H1 (cell line): Measurements from ENCODE around the gene RASGRF1. TPM values are rescaled to one million over a fixed set of nuclear protein-coding genes. Genes with fewer than 3 reads are reported as not detected.

Experiments used
- CTCF ChIA-PET: fragments of 300-600 bp; sonication (Branson Sonifier 250); formaldehyde crosslinking; loops from one replicate; lab custom pipeline; 2021; ENCODE audit not compliant: partially characterized antibody; lab: Charles Lee
- POLR2A ChIA-PET: fragments of 300-600 bp; sonication (Branson Sonifier 250); formaldehyde crosslinking; loops from one replicate; lab custom pipeline; 2021; ENCODE audit warnings: inconsistent platforms; ENCODE audit not compliant: partially characterized antibody; lab: Charles Lee
- DNase-seq, 2 experiments: peaks; one replicate each; pipeline versions ENCODE4 v3.0.0 to v3.0.0-alpha.2; 2010 to 2022; ENCODE audit warnings: low spot score in 2 of 2, low read depth in 1 of 2, mixed read lengths in 1 of 2
- FAIRE-seq: peaks from 2 replicates; lab custom pipeline; 2011; peaks lifted over from hg19 to GRCh38; lab: Jason Lieb, UNC
- H2AFZ ChIP-seq: 2 replicates; pipeline ENCODE4 v1.8.1; 2012; ENCODE audit warnings: low read length, inconsistent platforms
- H2AK5ac ChIP-seq: 2 replicates; pipeline ENCODE4 v1.6.1; 2013; ENCODE audit warnings: low read depth, low read length
- H2BK120ac ChIP-seq: replicated peaks from 2 replicates; pipeline ENCODE3; 2013; ENCODE audit warnings: low read depth, low read length, inconsistent platforms
- H2BK12ac ChIP-seq: 2 replicates; pipeline ENCODE4 v1.6.1; 2013; ENCODE audit warnings: low read depth, low read length
- H2BK15ac ChIP-seq: 2 replicates; pipeline ENCODE4 v1.6.1; 2013; ENCODE audit warnings: low read length
- H2BK20ac ChIP-seq: 2 replicates; pipeline ENCODE4 v1.6.1; 2013; ENCODE audit warnings: low read length
- H2BK5ac ChIP-seq: 2 replicates; pipeline ENCODE4 v1.6.1; 2013; ENCODE audit warnings: low read depth, low read length
- H3K14ac ChIP-seq: 2 replicates; pipeline ENCODE4 v1.6.1; 2013; ENCODE audit warnings: inconsistent platforms; ENCODE audit not compliant: insufficient read length
- H3K18ac ChIP-seq: 2 replicates; pipeline ENCODE4 v1.6.1; 2013; ENCODE audit warnings: low read length; ENCODE audit errors: extremely low read depth
- H3K23ac ChIP-seq: 2 replicates; pipeline ENCODE4 v1.6.1; 2013; ENCODE audit warnings: inconsistent platforms; ENCODE audit not compliant: insufficient read length
- H3K23me2 ChIP-seq: 2 replicates; pipeline ENCODE4 v1.6.1; 2013; ENCODE audit warnings: low read depth, low read length
- H3K27ac ChIP-seq: 2 replicates; pipeline ENCODE4 v1.6.1; 2011; ENCODE audit warnings: low read depth, low read length, inconsistent platforms
- H3K27me3 ChIP-seq, 4 experiments: replicated peaks in 1 of 4; 1 replicate in 1 of 4; 2 replicates in 3 of 4; pipeline versions ENCODE4 v1.6.1 to v1.8.1; 2011 to 2013; ENCODE audit warnings: low read length in 3 of 4, mild to moderate bottlenecking in 3 of 4, inconsistent platforms in 2 of 4, mixed read lengths in 2 of 4, moderate library complexity in 1 of 4; ENCODE audit not compliant: control insufficient read depth in 3 of 4, insufficient read depth in 3 of 4; ENCODE audit errors: extremely low read depth in 1 of 4
- H3K36me3 ChIP-seq, 4 experiments: 2 replicates each; pipeline versions ENCODE4 v1.6.1 to v1.8.1; 2011 to 2013; ENCODE audit warnings: mild to moderate bottlenecking in 4 of 4, low read length in 3 of 4, moderate library complexity in 2 of 4, control low read depth in 1 of 4, inconsistent platforms in 1 of 4; ENCODE audit not compliant: insufficient read depth in 4 of 4, control insufficient read depth in 2 of 4
- H3K4ac ChIP-seq: replicated peaks from 2 replicates; pipeline ENCODE3; 2013; ENCODE audit warnings: low read length, low read depth, mixed read lengths, inconsistent platforms; ENCODE audit not compliant: insufficient read length
- H3K4me1 ChIP-seq, 4 experiments: replicated peaks in 1 of 4; 1 replicate in 1 of 4; 2 replicates in 3 of 4; pipeline versions ENCODE4 v1.6.1 to v1.8.1; 2011 to 2013; ENCODE audit warnings: low read length in 3 of 4, inconsistent platforms in 2 of 4, mixed read lengths in 1 of 4; ENCODE audit not compliant: insufficient read depth in 4 of 4, control insufficient read depth in 3 of 4
- H3K4me2 ChIP-seq, 2 experiments: 2 replicates each; pipeline versions ENCODE4 v1.6.1 to v1.8.1; 2011 to 2013; ENCODE audit warnings: low read depth in 2 of 2, low read length in 2 of 2, control low read depth in 1 of 2, inconsistent platforms in 1 of 2, mild to moderate bottlenecking in 1 of 2; ENCODE audit not compliant: insufficient read depth in 1 of 2
- H3K4me3 ChIP-seq, 4 experiments: fragments of 200-600, 300-600 bp in 1 of 4; sonication (generic), shearing (Covaris generic), sonication (Bioruptor Twin) in 1 of 4; 2 replicates each; pipeline versions ENCODE4 v1.5.1 to v1.8.1; 2011 to 2016; ENCODE audit warnings: low read length in 4 of 4, low read depth in 3 of 4, control low read depth in 2 of 4, inconsistent platforms in 2 of 4, mild to moderate bottlenecking in 2 of 4, mixed read lengths in 1 of 4, moderate library complexity in 1 of 4; ENCODE audit not compliant: insufficient read depth in 2 of 4; ENCODE audit errors: extremely low read depth in 1 of 4
- H3K56ac ChIP-seq: replicated peaks from 2 replicates; pipeline ENCODE3; 2013; ENCODE audit warnings: low read depth, mild to moderate bottlenecking, mixed read lengths, low read length, inconsistent platforms; ENCODE audit not compliant: insufficient read length
- H3K79me1 ChIP-seq: 2 replicates; pipeline ENCODE4 v1.6.1; 2013; ENCODE audit warnings: low read depth, low read length, control low read depth
- H3K79me2 ChIP-seq, 2 experiments: 2 replicates each; pipeline versions ENCODE4 v1.6.1 to v1.8.1; 2012 to 2013; ENCODE audit warnings: low read length in 2 of 2, mild to moderate bottlenecking in 2 of 2, inconsistent platforms in 1 of 2; ENCODE audit not compliant: insufficient read depth in 2 of 2, control insufficient read depth in 1 of 2
- H3K9ac ChIP-seq, 4 experiments: replicated peaks in 1 of 4; 1 replicate in 1 of 4; 2 replicates in 3 of 4; pipeline versions ENCODE4 v1.6.1 to v1.8.1; 2011 to 2013; ENCODE audit warnings: low read depth in 3 of 4, low read length in 3 of 4, control low read depth in 2 of 4, mild to moderate bottlenecking in 2 of 4, moderate library complexity in 2 of 4, inconsistent platforms in 1 of 4; ENCODE audit errors: extremely low read depth in 1 of 4
- H3K9me3 ChIP-seq, 2 experiments: 2 replicates each; pipeline versions ENCODE4 v1.6.1 to v1.8.1; 2012 to 2013; ENCODE audit warnings: mild to moderate bottlenecking in 2 of 2, moderate library complexity in 2 of 2, control low read depth in 1 of 2, inconsistent platforms in 1 of 2, low read depth in 1 of 2, low read length in 1 of 2, mixed read lengths in 1 of 2; ENCODE audit not compliant: insufficient read depth in 2 of 2
- H4K20me1 ChIP-seq, 2 experiments: replicated peaks in 1 of 2; 2 replicates each; pipeline versions ENCODE3 to v1.8.1; 2011 to 2013; ENCODE audit warnings: inconsistent platforms in 2 of 2, low read length in 2 of 2, mild to moderate bottlenecking in 1 of 2; ENCODE audit not compliant: insufficient read depth in 2 of 2, control insufficient read depth in 1 of 2
- H4K5ac ChIP-seq: 2 replicates; pipeline ENCODE4 v1.6.1; 2013; ENCODE audit warnings: low read length, low read depth, mixed read lengths, inconsistent platforms; ENCODE audit not compliant: insufficient read length
- H4K8ac ChIP-seq: 2 replicates; pipeline ENCODE4 v1.8.0; 2013; ENCODE audit warnings: mild to moderate bottlenecking, moderate library complexity, low read length, inconsistent platforms; ENCODE audit not compliant: insufficient read depth; ENCODE audit errors: extremely low read depth
- H4K91ac ChIP-seq: replicated peaks from 2 replicates; pipeline ENCODE3; 2013; ENCODE audit warnings: low read length, mixed read lengths, inconsistent platforms; ENCODE audit not compliant: insufficient read length
- KDM1A ChIP-seq: fragments of 200-600, 300-600 bp; sonication (generic); IDR thresholded peaks from 2 replicates; pipeline ENCODE4 v1.7.1; 2016; ENCODE audit warnings: mild to moderate bottlenecking, low read length, borderline replicate concordance
- SP2 ChIP-seq: IDR thresholded peaks from 2 replicates; pipeline ENCODE4 v1.6.1; 2012; ENCODE audit warnings: mild to moderate bottlenecking, low read length, inconsistent platforms
- WGBS, 2 experiments: shearing (Covaris generic) in 1 of 2; methylation state at CpG; one replicate each; pipeline versions ENCODE4 v1.1.6 to v1.1.7; 2013 to 2015; ENCODE audit warnings: low lambda C conversion rate in 2 of 2, mixed read lengths in 2 of 2, inconsistent platforms in 1 of 2, low coverage in 1 of 2, missing lambda C conversion rate in 1 of 2; ENCODE audit not compliant: insufficient replicate concordance in 2 of 2, insufficient coverage in 1 of 2, insufficient read length in 1 of 2; ENCODE audit errors: extremely low coverage in 1 of 2, missing lambda C conversion rate in 1 of 2; 5-methylcytosine and 5-hydroxymethylcytosine counted together
- polyA plus RNA-seq, 7 experiments: library from polyadenylated mRNA; depleted of rRNA in 3 of 7; stranded (reverse) in 5 of 7; unstranded in 2 of 7; fragments of >200 nt in 5 of 7; fragments of 200-250 nt in 2 of 7; gene quantifications; 1 replicate in 5 of 7; 2 replicates in 1 of 7; 4 replicates in 1 of 7; pipeline versions ENCODE4 v1.2.1 to v1.2.3, GENCODE V29; 2011 to 2013; ENCODE audit warnings: missing spikeins in 2 of 7, mixed read lengths in 2 of 7
- total RNA-seq: library from RNA; stranded (reverse); fragmentation: NEBNext Ultra II Directional; extraction: Animal tissue kit (Norgen Biotek cat#: 25700); gene quantifications from 2 replicates; pipeline ENCODE4 v1.2.1, GENCODE V29; 2021

The RASGRF1 gene
- total and polyA plus RNA-seq, 2 of the 8 experiments (the other 6 are each of a cell fraction or from before 2014, with no cell fraction given), result 0.42 to 0.67 TPM

DNA sequence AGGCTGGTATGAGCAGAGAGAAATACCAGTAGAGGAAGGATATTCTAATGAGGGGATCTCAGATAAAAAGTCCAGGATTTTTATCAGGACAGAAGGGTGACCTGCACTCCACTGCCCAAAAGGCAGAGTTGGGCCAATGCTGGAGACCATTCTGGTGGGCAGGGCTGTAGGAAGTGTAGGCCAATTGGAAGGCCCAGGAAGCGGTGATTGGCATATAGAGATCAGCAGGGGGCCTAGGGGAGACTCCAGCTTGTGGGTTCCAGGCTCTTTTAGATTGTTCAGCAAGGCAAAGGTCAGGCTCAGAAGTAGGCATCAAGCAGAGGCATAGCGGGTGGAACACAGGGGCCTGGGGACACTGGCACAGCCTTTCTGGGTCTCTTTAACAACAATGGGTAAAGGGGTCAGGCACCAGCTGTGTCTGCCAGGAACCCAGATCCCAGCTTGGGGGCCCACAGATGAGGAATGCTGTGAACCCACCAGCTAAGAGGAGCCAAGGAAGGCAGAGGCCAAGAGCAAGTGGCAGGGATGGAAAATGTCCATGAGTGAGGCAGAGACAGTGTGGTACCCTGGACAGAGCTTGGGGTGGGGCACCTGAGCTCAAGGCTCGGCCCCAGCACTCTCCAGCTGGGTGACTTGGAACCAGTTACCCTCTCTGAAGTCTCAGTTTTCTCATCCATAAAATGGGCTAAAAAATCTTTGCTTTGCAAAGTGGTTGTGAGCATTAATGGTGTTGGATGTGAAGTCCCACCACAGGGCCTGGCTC lies 27.0 kb upstream of the RASGRF1 start:
- FAIRE-seq, result no peak
- Histone ChIP-seq H4K8ac (no peak overlapping the region), H3K27me3 (no peaks in the 10 kb centered on the region; a peak in 1 of 7 replicates), H4K20me1 (no peaks in the 10 kb centered on the region), H3K9me3 (no peaks in the 10 kb centered on the region), H3K4me2 (no peak overlapping the region), H2AK5ac (no peak overlapping the region), H4K91ac (no peak overlapping the region), H3K23me2 (no peaks in the 10 kb centered on the region), H3K23ac (no peak overlapping the region), H3K79me1 (no peaks in the 10 kb centered on the region), H3K9ac (no peak overlapping the region), H3K14ac (no peak overlapping the region), H2BK20ac (no peak overlapping the region), H3K27ac (no peak overlapping the region), H2BK120ac (no peak overlapping the region), H2AFZ (no peak overlapping the region), H3K4me3 (no peak overlapping the region), H2BK12ac (no peak overlapping the region), H3K79me2 (no peaks in the 10 kb centered on the region), H2BK5ac (no peak overlapping the region), H3K18ac (no peak overlapping the region), H3K4me1 (no peaks in the 10 kb centered on the region), H4K5ac (no peak overlapping the region), H3K56ac (no peak overlapping the region), H3K4ac (no peak overlapping the region), H2BK15ac (no peak overlapping the region), H3K36me3 (no peaks in the 10 kb centered on the region)
- 77% methylated on average over 3 of the region's 3 CpGs; no CpG with 5 or more reads in 1 of the 2 experiments for WGBS, 2 experiments
- ChIA-PET POLR2A (interaction anchor here (1.0 kb wide), 1 partner anchor 9 kb away, joined by 3 read pairs; no protein-coding TSS in a partner anchor), CTCF (interaction anchor here (0.9 to 5.2 kb wide), 10 partner anchors 9 to 68 kb away, joined by 3 to 25 read pairs (median 5); no protein-coding TSS in a partner anchor)
- DNase-seq, result peak in 1 of 2 experiments; percentile 46
- TF ChIP-seq KDM1A (peak; percentile 85), SP2 (no peak)
